Lower lobe of right lung (tissue), 2 donors: ENCODE results near the gene STIM1. TPM values are rescaled to one million over a fixed set of nuclear protein-coding genes. Genes with fewer than 3 reads are reported as not detected.

Source experiments
- ATAC-seq, 2 donors: fragments of 200-7000 bp; cut with Tn5 transposase; one replicate each; pipeline ENCODE4 v1.9.1; 2020 to 2022; ENCODE audit warnings: mild to moderate bottlenecking in 2 of 2, moderate library complexity in 2 of 2
- DNase-seq: peaks from one replicate; pipeline ENCODE4 v3.0.0-alpha.2; 2020
- H3K27ac ChIP-seq: fragments of 200-600 bp; one replicate; pipeline ENCODE4 v1.8.0; 2022
- H3K27me3 ChIP-seq: fragments of 200-600 bp; one replicate; pipeline ENCODE4 v1.8.0; 2022; ENCODE audit warnings: low read depth
- H3K36me3 ChIP-seq: fragments of 200-600 bp; one replicate; pipeline ENCODE4 v1.8.0; 2022; ENCODE audit warnings: mild to moderate bottlenecking
- H3K4me1 ChIP-seq: fragments of 200-600 bp; one replicate; pipeline ENCODE4 v1.8.0; 2022
- H3K4me3 ChIP-seq: fragments of 200-600 bp; one replicate; pipeline ENCODE4 v1.8.0; 2022; ENCODE audit warnings: mild to moderate bottlenecking
- H3K9me3 ChIP-seq: fragments of 200-600 bp; one replicate; pipeline ENCODE4 v1.8.0; 2022
- intact Hi-C: fragments of 100-400 bp; cut with DNase I; formaldehyde crosslinking; loops from one replicate; pipeline ENCODE4 v1.11.0; 2022
- total RNA-seq: library from RNA; stranded (reverse); fragmentation: NEBNext Ultra II Directional; extraction: Animal tissue kit (Norgen Biotek cat#: 25700); gene quantifications from one replicate; pipeline ENCODE4 v1.2.1, GENCODE V29; 2021
- TF ChIP-seq, protein P1 (sequence below): fragments of 200-600 bp; IDR thresholded peaks from one replicate; pipeline ENCODE4 v1.8.0; 2022; ENCODE audit warnings: antibody characterized with exemption, mild to moderate bottlenecking
- donor health status: DM: no; HTN: yes; CAD: no; lungs with severe emphysema.

The STIM1 gene
- total RNA-seq, 1 donor from 2014 or later: 59.5 TPM

GRCh38 chr11:3989276-3989920 is 133.9 kb downstream of the STIM1 start:
- Histone ChIP-seq H3K4me1 (no peaks in the 10 kb centered on the region), H3K4me3 (peak overlapping the region; percentile 26), H3K9me3 (peaks cover 11% of the 10 kb centered on the region), H3K36me3 (no peaks in the 10 kb centered on the region), H3K27ac (no peak overlapping the region), H3K27me3 (no peaks in the 10 kb centered on the region)
- intact Hi-C loops: no loop called here
- no peak for ATAC-seq
- TF ChIP-seq, protein P1, sequence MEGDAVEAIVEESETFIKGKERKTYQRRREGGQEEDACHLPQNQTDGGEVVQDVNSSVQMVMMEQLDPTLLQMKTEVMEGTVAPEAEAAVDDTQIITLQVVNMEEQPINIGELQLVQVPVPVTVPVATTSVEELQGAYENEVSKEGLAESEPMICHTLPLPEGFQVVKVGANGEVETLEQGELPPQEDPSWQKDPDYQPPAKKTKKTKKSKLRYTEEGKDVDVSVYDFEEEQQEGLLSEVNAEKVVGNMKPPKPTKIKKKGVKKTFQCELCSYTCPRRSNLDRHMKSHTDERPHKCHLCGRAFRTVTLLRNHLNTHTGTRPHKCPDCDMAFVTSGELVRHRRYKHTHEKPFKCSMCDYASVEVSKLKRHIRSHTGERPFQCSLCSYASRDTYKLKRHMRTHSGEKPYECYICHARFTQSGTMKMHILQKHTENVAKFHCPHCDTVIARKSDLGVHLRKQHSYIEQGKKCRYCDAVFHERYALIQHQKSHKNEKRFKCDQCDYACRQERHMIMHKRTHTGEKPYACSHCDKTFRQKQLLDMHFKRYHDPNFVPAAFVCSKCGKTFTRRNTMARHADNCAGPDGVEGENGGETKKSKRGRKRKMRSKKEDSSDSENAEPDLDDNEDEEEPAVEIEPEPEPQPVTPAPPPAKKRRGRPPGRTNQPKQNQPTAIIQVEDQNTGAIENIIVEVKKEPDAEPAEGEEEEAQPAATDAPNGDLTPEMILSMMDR: no peak
- DNase-seq: no peak

- H3K9me3 ChIP-seq: peaks cover 16% of the 10 kb centered on the region
- intact Hi-C loops: no loop called here
- no peaks in the 10 kb centered on the region for H3K36me3 ChIP-seq
- TF ChIP-seq, protein P1: no peak
- H3K4me1 ChIP-seq: no peaks in the 10 kb centered on the region
- H3K4me3 ChIP-seq: no peak overlapping the region
- no peaks in the 10 kb centered on the region for H3K27me3 ChIP-seq
- DNase-seq (no peak), ATAC-seq (no peak)
- no peak overlapping the region for H3K27ac ChIP-seq
Measured at GRCh38 chr11:3989921-3990290, 134.4 kb downstream of the STIM1 start.

DNA sequence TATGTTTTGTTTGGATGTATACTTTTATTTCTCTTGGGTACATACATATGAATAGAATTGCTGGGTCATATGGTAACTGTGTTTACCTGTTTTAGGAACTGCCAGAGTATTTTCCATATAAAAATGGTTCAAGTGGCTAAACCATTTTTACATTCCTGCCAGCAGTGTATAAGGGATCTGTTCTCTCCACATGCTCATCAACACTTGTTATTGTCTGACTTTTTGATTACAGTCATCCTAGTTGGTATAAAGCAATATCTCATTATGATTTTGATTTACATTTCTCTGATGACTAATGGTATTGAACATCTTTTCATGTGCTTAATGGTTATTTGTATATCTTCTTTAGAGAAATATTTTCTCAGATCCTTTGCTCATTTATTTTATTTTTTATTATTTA is 134.9 kb downstream of the STIM1 start:
- H3K4me1 ChIP-seq: no peaks in the 10 kb centered on the region
- no peaks in the 10 kb centered on the region for H3K27me3 ChIP-seq
- DNase-seq (no peak), ATAC-seq (no peak)
- H3K36me3 ChIP-seq: no peaks in the 10 kb centered on the region
- intact Hi-C loops: no loop called here
- no peak overlapping the region for H3K4me3 ChIP-seq
- no peak overlapping the region for H3K27ac ChIP-seq
- peaks cover 16% of the 10 kb centered on the region for H3K9me3 ChIP-seq
- TF ChIP-seq, protein P1: no peak

DNA sequence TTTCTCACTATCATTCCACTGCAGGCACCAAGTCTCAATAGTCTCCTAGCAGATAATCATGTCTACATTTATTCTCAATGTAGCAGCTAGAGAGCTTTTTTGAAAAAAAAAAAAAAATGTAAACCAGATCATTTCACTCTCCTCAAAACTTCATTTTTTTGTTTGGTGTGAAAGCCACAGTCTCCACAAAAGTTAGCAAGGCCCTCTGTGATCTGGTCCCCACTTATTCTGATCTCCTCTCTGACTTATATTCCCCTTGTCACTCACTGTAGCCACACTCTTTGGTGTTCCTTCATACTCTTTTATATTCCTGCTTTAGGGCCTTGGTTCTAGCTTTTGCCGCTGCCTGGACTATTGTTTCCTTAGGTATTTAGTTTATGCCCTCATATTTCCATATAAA is 137.5 kb downstream of the STIM1 start:
- TF ChIP-seq, protein P1: no peak
- no peak for DNase-seq
- H3K4me3 ChIP-seq: no peak overlapping the region
- no peaks in the 10 kb centered on the region for H3K36me3 ChIP-seq
- no peak for ATAC-seq
- peaks cover 7% of the 10 kb centered on the region for H3K4me1 ChIP-seq
- peaks cover 16% of the 10 kb centered on the region for H3K9me3 ChIP-seq
- H3K27ac ChIP-seq: no peak overlapping the region
- intact Hi-C loops: no loop called here
- no peaks in the 10 kb centered on the region for H3K27me3 ChIP-seq

DNA sequence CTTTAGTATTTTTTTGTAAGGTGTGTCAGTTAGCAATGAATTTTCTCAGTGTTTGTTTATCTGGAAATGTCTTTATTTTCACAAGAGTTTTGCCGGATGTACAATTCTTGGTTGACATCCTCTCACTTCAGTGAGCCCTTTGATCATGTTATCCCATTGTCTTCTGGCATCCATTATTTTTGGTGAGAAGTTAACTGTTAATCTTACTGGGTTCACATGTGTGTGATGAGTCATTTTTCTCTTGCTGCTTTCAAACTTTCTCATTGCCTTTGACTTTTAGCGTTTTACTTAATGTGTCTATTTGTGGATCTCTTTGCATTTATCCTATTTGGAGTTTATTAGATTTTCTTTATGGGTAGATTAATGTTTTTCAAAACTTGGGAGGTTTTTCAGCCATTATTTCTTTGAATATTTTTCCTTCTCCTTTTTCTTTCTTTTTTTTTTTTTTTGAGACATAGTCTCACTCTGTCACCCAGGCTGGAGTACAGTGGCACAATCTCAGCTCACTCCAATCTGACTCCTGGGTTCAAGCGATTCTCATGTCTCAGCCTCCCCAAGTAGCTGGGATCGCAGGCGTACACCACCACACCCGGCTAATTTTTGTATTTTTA is 138.7 kb downstream of the STIM1 start:
- H3K36me3 ChIP-seq: no peaks in the 10 kb centered on the region
- DNase-seq: no peak
- TF ChIP-seq, protein P1: no peak
- no peak for ATAC-seq
- H3K4me1 ChIP-seq: peaks cover 7% of the 10 kb centered on the region
- H3K27me3 ChIP-seq: no peaks in the 10 kb centered on the region
- H3K9me3 ChIP-seq: peaks cover 16% of the 10 kb centered on the region
- no peak overlapping the region for H3K4me3 ChIP-seq
- H3K27ac ChIP-seq: no peak overlapping the region
- intact Hi-C loops: no loop called here
